T-cell (primary cell): Measurements from ENCODE around the gene SLC30A4. TPM values are rescaled to one million over a fixed set of nuclear protein-coding genes. Genes with fewer than 3 reads are reported as not detected.
A peak's percentile ranks its signal among the peaks of the same experiment; 100 is the strongest.

Experiments
- ATAC-seq, 4 experiments: fragments of 200-7000 bp in 3 of 4; fragments of 150-1000 bp in 1 of 4; cut with Tn5 transposase; replicated peaks in 1 of 4; 1 replicate in 3 of 4; 2 replicates in 1 of 4; pipeline ENCODE4 v1.10.0; 2021; ENCODE audit warnings: moderate library complexity in 3 of 4, mild to moderate bottlenecking in 2 of 4, moderate number of reproducible peaks in 1 of 4
- CTCF ChIA-PET, 2 donors: fragments of 300-600 bp; sonication (Branson Sonifier 250); formaldehyde crosslinking; loops; one replicate each; lab custom pipeline; 2022; ENCODE audit warnings: antibody characterized with exemption in 2 of 2; lab: Charles Lee
- POLR2A ChIA-PET, 2 donors: fragments of 300-600 bp; sonication (Branson Sonifier 250); formaldehyde crosslinking; loops; one replicate each; lab custom pipeline; 2022; ENCODE audit warnings: antibody characterized with exemption in 2 of 2; lab: Charles Lee
- DNase-seq, 35 experiments: peaks; one replicate each; pipeline versions ENCODE4 v3.0.0 to v3.0.0-alpha.2; 2013 to 2023
- H3K27ac ChIP-seq: one replicate; pipeline ENCODE4 v1.5.1; 2013; ENCODE audit warnings: low read length
- H3K27me3 ChIP-seq, 2 experiments: replicated peaks in 1 of 2; 1 replicate in 1 of 2; 2 replicates in 1 of 2; pipeline versions ENCODE4 v1.6.1 to v1.7.0; 2013; ENCODE audit warnings: low read length in 1 of 2, mixed read lengths in 1 of 2; ENCODE audit not compliant: control insufficient read depth in 2 of 2, insufficient read depth in 2 of 2; ENCODE audit errors: extremely low read depth in 1 of 2
- H3K36me3 ChIP-seq, 2 donors: 1 replicate in 1 of 2; 2 replicates in 1 of 2; pipeline versions ENCODE4 v1.6.1 to v1.7.0; 2013; ENCODE audit warnings: low read length in 1 of 2; ENCODE audit not compliant: control insufficient read depth in 2 of 2, insufficient read depth in 1 of 2; ENCODE audit errors: extremely low read depth in 1 of 2
- H3K4me1 ChIP-seq, 2 experiments: 1 replicate in 1 of 2; 2 replicates in 1 of 2; pipeline versions ENCODE4 v1.6.1 to v1.7.0; 2013; ENCODE audit warnings: low read length in 2 of 2, mixed read lengths in 1 of 2; ENCODE audit not compliant: insufficient read depth in 2 of 2, control insufficient read depth in 1 of 2; ENCODE audit errors: extremely low read depth in 1 of 2
- H3K4me3 ChIP-seq, 2 donors: 1 replicate in 1 of 2; 2 replicates in 1 of 2; pipeline versions ENCODE4 v1.5.1 to v1.7.0; 2013; ENCODE audit warnings: mild to moderate bottlenecking in 2 of 2, low read length in 1 of 2, moderate library complexity in 1 of 2; ENCODE audit not compliant: control insufficient read depth in 1 of 2; ENCODE audit errors: extremely low read depth in 1 of 2
- H3K9me3 ChIP-seq: 2 replicates; pipeline ENCODE4 v1.7.0; 2013
- H3K27ac Mint-ChIP-seq, 2 donors: one replicate each; pipeline ENCODE4 v1.8.0; 2020 to 2021; ENCODE audit warnings: mild to moderate bottlenecking in 2 of 2, mixed read lengths in 2 of 2
- H3K27me3 Mint-ChIP-seq, 2 donors: one replicate each; pipeline ENCODE4 v1.8.0; 2021 to 2022; ENCODE audit warnings: mixed read lengths in 2 of 2
- H3K36me3 Mint-ChIP-seq: one replicate; pipeline ENCODE4 v1.8.0; 2021; ENCODE audit warnings: mixed read lengths
- H3K4me1 Mint-ChIP-seq, 3 donors: one replicate each; pipeline ENCODE4 v1.8.0; 2020 to 2022; ENCODE audit warnings: mixed read lengths in 3 of 3, mild to moderate bottlenecking in 1 of 3
- H3K4me3 Mint-ChIP-seq, 3 donors: one replicate each; pipeline ENCODE4 v1.8.0; 2020 to 2022; ENCODE audit warnings: mild to moderate bottlenecking in 3 of 3, mixed read lengths in 3 of 3, moderate library complexity in 3 of 3
- H3K9me3 Mint-ChIP-seq, 3 donors: one replicate each; pipeline ENCODE4 v1.8.0; 2020 to 2022; ENCODE audit warnings: mixed read lengths in 3 of 3
- WGBS: methylation state at CpG from one replicate; pipeline ENCODE4 v1.1.5; 2013; ENCODE audit warnings: missing lambda C conversion rate; ENCODE audit not compliant: insufficient coverage; 5-methylcytosine and 5-hydroxymethylcytosine counted together
- total RNA-seq, 35 experiments: library from RNA in 6 of 35; stranded (reverse) in 6 of 35; fragments of 120-200 nt in 1 of 35; gene quantifications; one replicate each; pipeline versions ENCODE4 v1.2.1 to v1.2.4 and lab custom pipeline; 2013 to 2026

The SLC30A4 gene
- total RNA-seq, 5 donors from 2014 or later (not counting 1 experiment from before 2014, with no cell fraction given), result 3.7 to 4.8 (median 4.2) TPM

GRCh38 chr15:45548753-45549520 lies 26.4 kb upstream of the SLC30A4 start:
- Mint-ChIP-seq H3K9me3 (no peaks in the 10 kb centered on the region), H3K36me3 (no peaks in the 10 kb centered on the region), H3K4me3 (no peak overlapping the region), H3K27ac (peak overlapping the region in 1 of 2 donors; percentile 30), H3K27me3 (peaks cover 11 to 14% of the 10 kb centered on the region in 2 donors), H3K4me1 (no peaks in the 10 kb centered on the region)
- DNase-seq, result no peak
- 92% methylated on average over 10 of the region's 17 CpGs for WGBS
- Histone ChIP-seq H3K36me3 (no peaks in the 10 kb centered on the region), H3K4me3 (no peak overlapping the region), H3K9me3 (no peaks in the 10 kb centered on the region), H3K4me1 (no peaks in the 10 kb centered on the region), H3K27ac (no peak overlapping the region), H3K27me3 (peaks cover 0 to 5% of the 10 kb centered on the region in 2 experiments)
- no peak for ATAC-seq
- ChIA-PET POLR2A (no interaction called here), CTCF (no interaction called here)

DNA sequence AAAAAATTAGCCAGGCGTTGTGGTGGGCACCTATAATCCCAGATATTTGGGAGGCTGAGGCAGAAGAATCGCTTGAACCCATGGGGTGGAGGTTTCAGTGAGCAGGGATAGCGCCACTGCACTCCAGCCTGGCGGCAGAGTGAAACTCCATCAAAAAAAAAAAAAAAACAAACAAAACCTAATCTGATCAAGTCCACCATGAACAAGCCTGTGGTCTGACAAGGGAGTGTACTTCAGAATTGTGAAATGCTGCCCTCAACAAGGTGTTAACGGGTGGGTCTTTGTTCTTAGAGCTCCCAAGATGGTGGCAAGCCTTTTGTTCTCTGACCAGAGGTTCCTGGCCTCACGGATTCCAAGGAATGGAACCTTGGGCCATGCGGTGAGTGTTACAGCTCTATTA lies 24.2 kb upstream of the SLC30A4 start:
- ChIA-PET CTCF (no interaction called here), POLR2A (no interaction called here)
- no peak for ATAC-seq

DNA sequence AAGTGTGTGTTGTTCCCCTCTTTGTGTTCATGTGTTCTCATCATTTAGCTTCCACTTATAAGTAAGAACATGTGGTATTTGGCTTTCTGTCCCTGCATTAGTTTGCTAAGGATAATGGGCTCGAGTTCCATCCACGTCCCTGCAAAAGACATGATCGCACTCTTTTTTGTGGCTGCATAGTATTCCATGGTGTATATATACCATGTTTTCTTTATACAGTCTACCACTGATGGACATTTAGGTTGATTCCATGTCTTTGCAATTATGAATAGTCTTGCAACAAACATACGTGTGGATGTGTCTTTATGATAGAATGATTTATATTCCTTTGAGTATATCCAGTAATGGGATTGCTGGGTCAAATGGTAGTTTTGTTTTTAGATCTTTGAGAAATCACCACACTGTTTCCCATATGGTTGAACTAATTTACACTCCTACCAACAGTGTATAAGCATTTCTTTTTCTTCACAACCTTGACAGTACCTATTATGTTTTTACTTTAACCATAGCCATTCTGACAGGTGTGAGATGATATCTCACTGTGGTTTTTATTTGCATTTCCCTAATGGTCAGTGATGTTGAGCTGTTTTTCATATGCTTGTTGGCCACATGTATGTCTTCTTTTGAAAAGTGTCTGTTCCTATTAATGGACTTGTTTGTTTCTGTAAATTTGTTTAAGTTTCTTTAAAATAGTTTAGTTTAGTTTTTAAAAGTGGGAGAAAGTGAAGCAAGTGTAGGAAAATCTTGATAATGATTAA lies 21.9 kb upstream of the SLC30A4 start:
- DNase-seq, result no peak
- H3K4me1 ChIP-seq, result no peaks in the 10 kb centered on the region
- peaks cover under 1 to 9% of the 10 kb centered on the region in 2 donors for H3K27me3 Mint-ChIP-seq
- no peaks in the 10 kb centered on the region for H3K36me3 ChIP-seq
- no peaks in the 10 kb centered on the region for H3K36me3 Mint-ChIP-seq
- H3K9me3 Mint-ChIP-seq, result no peaks in the 10 kb centered on the region
- no CpG with 5 or more reads among the region's 4 CpGs for WGBS
- ChIA-PET CTCF (no interaction called here), POLR2A (no interaction called here)
- peaks cover 0 to 5% of the 10 kb centered on the region in 2 experiments for H3K27me3 ChIP-seq
- H3K4me3 Mint-ChIP-seq, result no peak overlapping the region
- H3K4me3 ChIP-seq, result no peak overlapping the region
- no peaks in the 10 kb centered on the region for H3K9me3 ChIP-seq
- no peak for ATAC-seq
- no peaks in the 10 kb centered on the region for H3K4me1 Mint-ChIP-seq
- no peak overlapping the region for H3K27ac ChIP-seq
- no peak overlapping the region for H3K27ac Mint-ChIP-seq

More for the DNA sequence above, 24.2 kb upstream of the SLC30A4 start:
- Mint-ChIP-seq H3K4me3 (no peak overlapping the region), H3K27ac (no peak overlapping the region), H3K36me3 (no peaks in the 10 kb centered on the region), H3K27me3 (peaks cover 3 to 14% of the 10 kb centered on the region in 2 donors), H3K9me3 (no peaks in the 10 kb centered on the region), H3K4me1 (no peaks in the 10 kb centered on the region)
- Histone ChIP-seq H3K4me3 (no peak overlapping the region), H3K27me3 (peaks cover 0 to 5% of the 10 kb centered on the region in 2 experiments), H3K9me3 (no peaks in the 10 kb centered on the region), H3K27ac (no peak overlapping the region), H3K36me3 (no peaks in the 10 kb centered on the region), H3K4me1 (no peaks in the 10 kb centered on the region)
- WGBS, result 73% methylated on average over 3 of the region's 7 CpGs
- no peak for DNase-seq

- DNase-seq (no peak), ATAC-seq (no peak)
- Histone ChIP-seq H3K27ac (no peak overlapping the region), H3K27me3 (peaks cover 0 to 3% of the 10 kb centered on the region in 2 experiments), H3K4me1 (no peaks in the 10 kb centered on the region), H3K4me3 (no peak overlapping the region), H3K36me3 (no peaks in the 10 kb centered on the region), H3K9me3 (no peaks in the 10 kb centered on the region)
- WGBS, result 75% methylated on average over 1 of the region's 3 CpGs
- no peaks in the 10 kb centered on the region for H3K4me1 Mint-ChIP-seq
- H3K4me3 Mint-ChIP-seq, result no peak overlapping the region
- CTCF ChIA-PET, result no interaction called here
- H3K9me3 Mint-ChIP-seq, result no peaks in the 10 kb centered on the region
- no peaks in the 10 kb centered on the region for H3K36me3 Mint-ChIP-seq
- POLR2A ChIA-PET, result no interaction called here
- no peak overlapping the region for H3K27ac Mint-ChIP-seq
- peaks cover 0 to 5% of the 10 kb centered on the region in 2 donors for H3K27me3 Mint-ChIP-seq
Observed at GRCh38 chr15:45543051-45543450, 20.5 kb upstream of the SLC30A4 start.

- H3K27me3 ChIP-seq, result no peaks in the 10 kb centered on the region
- H3K4me1 ChIP-seq, result no peaks in the 10 kb centered on the region
- WGBS, result no CpG with 5 or more reads among the region's 1 CpG
- no peak overlapping the region for H3K27ac Mint-ChIP-seq
- no peaks in the 10 kb centered on the region for H3K36me3 ChIP-seq
- H3K36me3 Mint-ChIP-seq, result no peaks in the 10 kb centered on the region
- H3K9me3 Mint-ChIP-seq, result no peaks in the 10 kb centered on the region
- no peaks in the 10 kb centered on the region for H3K4me1 Mint-ChIP-seq
- no peak overlapping the region for H3K4me3 Mint-ChIP-seq
- ATAC-seq (no peak), DNase-seq (no peak)
- ChIA-PET CTCF (no interaction called here), POLR2A (no interaction called here)
- H3K27me3 Mint-ChIP-seq, result no peaks in the 10 kb centered on the region
- no peak overlapping the region for H3K27ac ChIP-seq
- H3K9me3 ChIP-seq, result no peaks in the 10 kb centered on the region
- H3K4me3 ChIP-seq, result no peak overlapping the region
Observed at GRCh38 chr15:45540531-45540930, 18.0 kb upstream of the SLC30A4 start.

DNA sequence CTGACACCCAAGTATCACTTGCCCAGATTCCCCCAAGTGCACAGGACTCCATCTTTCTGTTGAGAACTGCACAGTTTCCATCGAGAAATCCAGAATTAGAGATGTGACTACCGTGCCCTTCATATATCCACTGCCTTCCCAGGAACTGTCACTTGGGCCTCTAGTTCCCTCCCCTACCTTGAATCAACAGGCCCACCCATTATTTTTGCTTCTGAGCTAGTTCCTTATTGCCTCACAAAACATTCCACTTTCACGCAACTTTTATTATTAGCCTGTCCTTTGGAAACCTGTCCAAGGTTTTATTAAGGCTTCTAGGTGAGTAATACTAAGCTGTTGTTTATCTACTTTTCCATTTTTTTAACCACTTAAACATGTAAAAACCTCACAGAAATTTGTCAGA lies 17.1 kb upstream of the SLC30A4 start:
- Histone ChIP-seq H3K4me3 (no peak overlapping the region), H3K36me3 (no peaks in the 10 kb centered on the region), H3K4me1 (no peaks in the 10 kb centered on the region), H3K27me3 (no peaks in the 10 kb centered on the region), H3K9me3 (no peaks in the 10 kb centered on the region), H3K27ac (no peak overlapping the region)
- ATAC-seq (no peak), DNase-seq (no peak)
- Mint-ChIP-seq H3K36me3 (no peaks in the 10 kb centered on the region), H3K27ac (no peak overlapping the region), H3K27me3 (no peaks in the 10 kb centered on the region), H3K4me3 (no peak overlapping the region), H3K4me1 (no peaks in the 10 kb centered on the region), H3K9me3 (no peaks in the 10 kb centered on the region)
- CTCF ChIA-PET, result no interaction called here
- POLR2A ChIA-PET, result interaction anchor here in 1 of 2 donors (0.7 kb wide), 1 partner anchor 27 kb away, joined by 3 read pairs; no protein-coding TSS in a partner anchor
- 94% methylated on average over 2 of the region's 3 CpGs for WGBS
